HG03045 (cell line): ENCODE data around the gene LRRC10.
"Not testable (repeated sequence)": the region's sequence is repeated elsewhere in the genome, so short reads cannot be mapped to it uniquely, and the experiment has no call there.

Source experiments
- ATAC-seq: cut with Tn5 transposase; IDR thresholded peaks from one replicate; pipeline ENCODE4 v1.9.1; 2021; ENCODE audit warnings: mild to moderate bottlenecking, moderate library complexity; ENCODE audit not compliant: unreplicated experiment

Gene LRRC10

GRCh38 chr12:69620077-69620476 is 9.4 kb upstream of the LRRC10 start:
- no peak for ATAC-seq

DNA sequence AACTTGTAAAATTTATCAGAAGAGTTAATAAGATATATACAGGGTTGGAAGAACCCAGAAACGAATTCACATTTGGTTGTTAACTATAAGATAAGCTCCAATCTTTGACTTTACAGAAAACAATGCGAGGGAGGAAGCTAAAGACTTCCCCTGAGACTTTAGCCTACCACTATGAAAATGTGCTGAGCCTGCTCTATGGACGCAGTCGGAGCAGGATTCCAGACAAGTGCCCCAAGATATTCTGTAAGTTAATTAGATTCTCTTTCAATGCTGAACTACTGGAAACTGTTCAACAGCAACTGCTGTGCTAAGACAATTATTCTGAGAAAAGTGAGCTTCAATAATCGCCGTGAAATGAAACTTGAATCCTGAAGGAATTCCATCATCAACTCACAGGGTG is 8.3 kb upstream of the LRRC10 start:
- no peak for ATAC-seq

GRCh38 chr12:69616025-69616424 is 5.3 kb upstream of the LRRC10 start:
- no peak for ATAC-seq

GRCh38 chr12:69613351-69613750 is 2.6 kb upstream of the LRRC10 start:
- no peak for ATAC-seq

- no peak for ATAC-seq
Observed at GRCh38 chr12:69610126-69610525, 581 bp downstream of the LRRC10 start.

GRCh38 chr12:69608114-69608513 is 2.6 kb downstream of the LRRC10 start:
- no peak for ATAC-seq

GRCh38 chr12:69604275-69604674 is 6.4 kb downstream of the LRRC10 start:
- not testable (repeated sequence) for ATAC-seq

DNA sequence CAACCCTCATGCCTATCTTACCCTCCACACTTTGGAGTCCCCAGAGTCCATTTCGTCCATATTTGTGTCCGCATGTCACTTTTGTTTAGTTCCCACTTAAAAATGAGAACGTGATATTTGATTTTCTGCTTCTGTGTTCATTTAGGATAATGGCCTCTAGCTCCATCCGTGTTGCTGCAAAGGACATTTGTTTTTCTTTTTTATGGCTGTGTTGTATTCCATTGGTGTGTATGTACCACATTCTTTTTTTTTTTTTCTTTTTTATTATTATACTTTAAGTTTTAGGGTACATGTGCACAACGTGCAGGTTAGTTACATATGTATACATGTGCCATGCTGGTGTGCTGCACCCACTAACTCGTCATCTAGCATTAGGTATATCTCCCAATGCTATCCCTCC is 7.2 kb downstream of the LRRC10 start:
- not testable (repeated sequence) for ATAC-seq

DNA sequence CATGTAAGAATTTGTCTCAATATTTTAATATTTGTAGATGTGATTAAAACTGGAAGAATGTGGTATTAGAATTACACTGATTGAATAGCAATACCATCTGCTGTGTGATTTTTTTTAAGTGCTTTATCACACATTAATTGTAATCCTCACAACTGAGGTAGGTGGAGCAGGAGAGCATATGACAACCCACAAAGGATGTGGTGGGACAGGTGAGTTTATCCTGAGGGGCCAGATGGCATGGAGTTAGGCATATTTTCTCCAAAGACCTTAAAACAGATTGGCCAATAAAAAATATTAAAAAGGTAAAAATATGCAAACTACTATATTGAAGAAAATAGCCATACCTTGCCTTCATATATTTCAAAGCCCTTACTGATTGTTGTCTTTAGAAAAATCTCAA is 7.8 kb downstream of the LRRC10 start:
- no peak for ATAC-seq

GRCh38 chr12:69601962-69602685 is 8.6 kb downstream of the LRRC10 start:
- no peak for ATAC-seq

DNA sequence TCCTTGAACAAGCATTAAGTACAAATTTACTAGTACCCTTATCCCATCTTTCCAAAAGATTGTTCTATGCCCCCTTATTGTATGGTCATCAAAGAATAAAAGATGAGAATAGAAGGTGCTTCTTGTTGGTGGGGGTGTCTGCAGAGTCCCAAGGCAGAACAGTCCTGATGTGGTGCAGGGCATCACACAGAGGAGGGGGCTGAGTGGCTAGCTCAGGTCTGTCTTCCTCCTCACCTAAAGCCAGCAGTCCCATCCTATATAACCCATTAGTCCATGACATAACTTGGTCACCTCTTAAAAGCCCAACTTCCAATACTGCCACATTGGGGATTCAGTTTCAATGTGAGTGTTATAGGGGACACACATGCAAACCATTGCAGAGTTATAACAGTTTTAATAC is 9.9 kb downstream of the LRRC10 start:
- no peak for ATAC-seq

GRCh38 chr12:69598174-69598753 is 12.4 kb downstream of the LRRC10 start:
- no peak for ATAC-seq

DNA sequence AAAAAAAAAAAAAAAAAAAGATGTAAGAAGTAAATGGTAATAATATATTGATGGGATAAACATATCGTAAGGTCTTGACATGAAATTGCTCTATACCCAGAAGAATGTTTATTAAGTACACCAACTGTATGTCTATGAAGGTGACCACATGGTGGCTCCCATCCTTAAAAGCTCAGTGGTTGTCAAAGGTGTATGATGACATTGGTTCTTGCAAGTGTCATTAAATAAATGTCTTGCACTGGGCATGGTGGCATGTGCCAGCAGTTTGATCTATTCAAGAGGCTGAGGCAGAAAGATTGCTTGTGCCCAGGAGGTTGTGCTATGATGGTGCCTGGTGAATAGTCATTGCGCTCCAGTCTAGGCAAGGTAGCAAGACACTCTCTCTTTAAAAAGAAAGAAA is 15.0 kb downstream of the LRRC10 start:
- no peak for ATAC-seq

- no peak for ATAC-seq
Observed at GRCh38 chr12:69589082-69589481, 21.6 kb downstream of the LRRC10 start.

DNA sequence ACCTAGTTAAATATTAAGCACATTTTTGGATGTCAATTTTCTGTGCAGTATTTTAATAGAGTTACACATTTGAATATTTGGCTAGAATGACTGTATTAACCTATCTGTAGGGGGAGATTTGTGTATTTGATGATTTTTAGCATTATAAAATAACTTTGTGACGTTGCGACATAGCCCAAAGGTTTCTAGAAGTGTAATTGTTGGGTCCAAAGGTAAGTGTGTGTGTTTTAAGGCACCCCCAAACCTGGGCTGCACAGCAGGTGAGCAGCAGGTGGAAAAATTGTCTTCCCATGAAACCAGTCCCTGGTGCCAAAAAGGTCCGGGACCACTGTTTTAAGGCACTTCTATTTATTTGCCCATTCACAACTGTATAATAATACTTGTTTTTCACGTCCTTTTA is 22.2 kb downstream of the LRRC10 start:
- ATAC-seq: no peak

GRCh38 chr12:69585189-69586062 is 25.3 kb downstream of the LRRC10 start, which contains the start of gene CCT2:
CCT2 (plus strand) TSS chr12:69585459; CDS start chr12:69585522, 63 bp downstream.
- ATAC-seq: peak; percentile 98

- ATAC-seq: no peak
Observed at GRCh38 chr12:69583203-69583602, 27.5 kb downstream of the LRRC10 start.

GRCh38 chr12:69580074-69580473 is 30.6 kb downstream of the LRRC10 start:
- ATAC-seq: no peak

DNA sequence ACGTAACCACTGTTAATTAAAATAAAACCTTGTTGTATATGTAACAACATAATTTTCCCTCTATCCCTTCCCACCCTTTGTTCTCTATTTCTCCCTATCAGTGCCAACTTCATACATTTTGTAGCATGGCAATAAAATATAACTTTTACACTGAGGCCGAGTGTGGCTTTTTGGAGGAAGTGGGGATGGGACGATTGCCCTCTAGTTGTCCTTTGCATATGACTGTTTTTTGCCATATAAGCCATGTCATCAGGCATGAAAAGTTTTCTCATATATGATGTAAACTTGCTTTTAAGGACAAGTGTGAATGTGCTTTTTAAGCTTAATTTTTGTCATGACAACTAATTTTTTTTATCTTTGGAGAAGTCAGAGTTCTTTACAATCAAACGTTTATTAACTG is 31.7 kb downstream of the LRRC10 start:
- no peak for ATAC-seq

DNA sequence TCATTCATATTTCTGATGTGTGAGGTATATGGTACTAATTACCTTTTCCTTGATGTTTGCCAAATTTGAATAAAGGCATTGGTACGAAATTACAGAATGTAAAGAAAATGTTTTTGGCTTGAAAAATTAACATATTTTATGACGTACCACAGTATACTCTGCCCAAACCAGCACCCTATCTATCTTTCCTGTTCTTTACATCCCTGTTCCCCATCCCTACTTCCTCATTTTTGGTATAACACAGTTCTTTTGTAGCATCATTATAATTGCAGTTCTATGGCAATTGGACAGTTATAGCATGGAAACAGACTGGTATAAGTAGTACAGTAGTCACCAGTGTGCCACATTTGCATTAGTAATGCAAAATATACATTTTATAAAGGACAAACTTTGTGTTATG is 32.4 kb downstream of the LRRC10 start:
- no peak for ATAC-seq

DNA sequence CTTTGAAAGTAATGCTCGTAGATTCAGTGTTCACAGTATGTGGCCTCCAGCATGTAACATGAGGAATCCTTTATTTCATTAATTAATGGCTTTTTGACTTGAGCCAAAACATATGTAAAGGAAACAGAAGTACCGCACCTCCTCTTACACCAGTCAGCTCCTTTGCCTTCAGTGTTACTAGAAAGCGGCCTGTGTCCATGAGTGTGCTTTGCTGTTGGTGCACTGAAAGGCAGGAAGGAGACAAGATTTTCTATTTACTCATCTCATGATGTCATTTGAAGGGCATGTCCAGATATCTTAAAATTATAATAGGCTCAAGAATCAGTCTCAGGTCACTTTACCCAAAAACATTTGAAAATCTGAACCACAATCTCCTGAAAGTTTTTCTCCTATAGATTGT is 35.4 kb downstream of the LRRC10 start:
- no peak for ATAC-seq
